H1 (cell line): Measurements from ENCODE around the gene ACTG1. TPM values are rescaled to one million over a fixed set of nuclear protein-coding genes. Genes with fewer than 3 reads are reported as not detected.

Source experiments
- HDAC2 ChIP-seq, 2 experiments: fragments of 300-600 bp in 1 of 2; sonication (generic) in 1 of 2; IDR thresholded peaks; 2 replicates each; pipeline ENCODE4 v1.6.1; 2011 to 2012; ENCODE audit warnings: low read depth in 2 of 2, low read length in 2 of 2, mild to moderate bottlenecking in 2 of 2, moderate library complexity in 2 of 2, borderline replicate concordance in 1 of 2, inconsistent platforms in 1 of 2
- RAD21 ChIP-seq, 2 experiments: IDR thresholded peaks in 1 of 2; conservative IDR thresholded peaks in 1 of 2; 2 replicates each; pipeline ENCODE4 v1.6.1; 2011; ENCODE audit warnings: low read depth in 2 of 2, low read length in 2 of 2, improper control_type of control experiment in 1 of 2, inconsistent platforms in 1 of 2, mild to moderate bottlenecking in 1 of 2, moderate library complexity in 1 of 2
- polyA plus RNA-seq, 7 experiments: library from polyadenylated mRNA; depleted of rRNA in 3 of 7; stranded (reverse) in 5 of 7; unstranded in 2 of 7; fragments of >200 nt in 5 of 7; fragments of 200-250 nt in 2 of 7; gene quantifications; 1 replicate in 5 of 7; 2 replicates in 1 of 7; 4 replicates in 1 of 7; pipeline versions ENCODE4 v1.2.1 to v1.2.3, GENCODE V29; 2011 to 2013; ENCODE audit warnings: missing spikeins in 2 of 7, mixed read lengths in 2 of 7
- total RNA-seq: library from RNA; stranded (reverse); fragmentation: NEBNext Ultra II Directional; extraction: Animal tissue kit (Norgen Biotek cat#: 25700); gene quantifications from 2 replicates; pipeline ENCODE4 v1.2.1, GENCODE V29; 2021

ACTG1 gene
- total and polyA plus RNA-seq, 2 of the 8 experiments (the other 6 are each of a cell fraction or from before 2014, with no cell fraction given): 3,535 to 5,010 TPM

- TF ChIP-seq RAD21 (IDR thresholded peaks at IDR 0.05 in 1 of 2, conservative IDR thresholded peaks at IDR 0.05 in 1 of 2; ENCODE audit: low read depth in 2 of 2, low read length in 2 of 2): peak in 1 of 2 experiments; percentile 27; a peak in 1 of 4 replicates
- no peak for TF ChIP-seq HDAC2 (IDR thresholded peaks at IDR 0.05; ENCODE audit: borderline replicate concordance in 1 of 2, low read depth in 2 of 2, low read length in 2 of 2)
Observed at GRCh38 chr17:81480140-81481072, 32.2 kb downstream of the ACTG1 start (continued).
